Neural cell (in vitro differentiated cells): Measurements from ENCODE around the gene RAB3IL1. TPM values are rescaled to one million over a fixed set of nuclear protein-coding genes. Genes with fewer than 3 reads are reported as not detected.

Source experiments
- H2AFZ ChIP-seq: fragments of 200-600, 300-800 bp; sonication (generic), shearing (Covaris generic); 2 replicates; pipeline ENCODE4 v1.6.0; 2014; ENCODE audit warnings: low read depth, mild to moderate bottlenecking, antibody characterized with exemption, low read length, moderate library complexity
- H3F3A ChIP-seq: fragments of 200-600 bp; shearing (Covaris generic); 2 replicates; pipeline ENCODE4 v1.6.1; 2016; ENCODE audit warnings: mild to moderate bottlenecking, moderate library complexity, mixed read lengths, antibody characterized with exemption, low read length; ENCODE audit not compliant: insufficient read depth, poor library complexity, severe bottlenecking
- H3K27ac ChIP-seq: fragments of 200-600, 300-800 bp; sonication (generic), shearing (Covaris generic); 2 replicates; pipeline ENCODE4 v1.5.1; 2014; ENCODE audit warnings: mild to moderate bottlenecking, low read length, moderate library complexity
- H3K27me3 ChIP-seq: fragments of 300-800, 200-600 bp; sonication (generic), shearing (Covaris generic); 2 replicates; pipeline ENCODE4 v1.6.0; 2014; ENCODE audit warnings: mild to moderate bottlenecking, low read depth, low read length, moderate library complexity; ENCODE audit not compliant: insufficient read depth
- H3K36me3 ChIP-seq: fragments of 300-800, 200-600 bp; sonication (generic), shearing (Covaris generic); 2 replicates; pipeline ENCODE4 v1.5.1; 2014; ENCODE audit warnings: mild to moderate bottlenecking, antibody characterized with exemption, low read length, moderate library complexity; ENCODE audit not compliant: insufficient read depth
- H3K4me2 ChIP-seq: fragments of 300-800, 200-600 bp; sonication (generic), shearing (Covaris generic); 2 replicates; pipeline ENCODE4 v1.6.0; 2014; ENCODE audit warnings: mild to moderate bottlenecking, low read length
- H3K4me3 ChIP-seq: fragments of 300-800, 200-600 bp; sonication (generic), shearing (Covaris generic); 2 replicates; pipeline ENCODE4 v1.5.1; 2014; ENCODE audit warnings: mild to moderate bottlenecking, low read length, moderate library complexity
- H3K79me2 ChIP-seq: fragments of 200-600 bp; shearing (Covaris generic); replicated peaks from 2 replicates; pipeline ENCODE4 v1.6.0; 2014; ENCODE audit warnings: mild to moderate bottlenecking, low read length, moderate library complexity; ENCODE audit not compliant: insufficient read depth
- H3K9ac ChIP-seq: fragments of 300-800, 200-600 bp; sonication (generic), shearing (Covaris generic); 2 replicates; pipeline ENCODE4 v1.6.1; 2016; ENCODE audit warnings: mild to moderate bottlenecking, low read length, mixed read lengths
- H3K9me2 ChIP-seq: fragments of 200-600 bp; shearing (Covaris generic); 2 replicates; pipeline ENCODE4 v1.6.1; 2016; ENCODE audit warnings: mild to moderate bottlenecking, low read length, mixed read lengths; ENCODE audit not compliant: insufficient read depth
- H3K9me3 ChIP-seq: fragments of 200-600, 300-800 bp; sonication (generic), shearing (Covaris generic); 2 replicates; pipeline ENCODE4 v1.6.1; 2016; ENCODE audit warnings: mild to moderate bottlenecking, mixed run types, low read length, moderate library complexity, mixed read lengths
- H4K20me1 ChIP-seq: fragments of 200-600 bp; shearing (Covaris generic); 2 replicates; pipeline ENCODE4 v1.6.1; 2016; ENCODE audit warnings: mild to moderate bottlenecking, mixed run types; ENCODE audit not compliant: insufficient read depth
- CTCF ChIP-seq: fragments of 450-650 bp; IDR thresholded peaks from 2 replicates; pipeline ENCODE4 v1.5.1; 2014; ENCODE audit warnings: antibody characterized with exemption, mild to moderate bottlenecking, moderate library complexity; ENCODE audit not compliant: poor library complexity, severe bottlenecking
- EP300 ChIP-seq: fragments of 450-650 bp; conservative IDR thresholded peaks from 2 replicates; pipeline ENCODE4 v1.6.1; 2014; ENCODE audit warnings: antibody characterized with exemption, mild to moderate bottlenecking, moderate library complexity; ENCODE audit not compliant: poor library complexity, severe bottlenecking
- EZH2 ChIP-seq: fragments of 200-600, 300-800 bp; shearing (Covaris generic), sonication (generic); IDR thresholded peaks from 2 replicates; pipeline ENCODE4 v1.6.1; 2014; ENCODE audit warnings: antibody characterized with exemption, low read length, borderline replicate concordance, mild to moderate bottlenecking; ENCODE audit not compliant: insufficient read depth, poor library complexity, severe bottlenecking
- MXI1 ChIP-seq: fragments of 450-650 bp; conservative IDR thresholded peaks from 2 replicates; pipeline ENCODE4 v1.6.1; 2014; ENCODE audit warnings: antibody characterized with exemption, mild to moderate bottlenecking; ENCODE audit not compliant: poor library complexity, severe bottlenecking
- POLR2AphosphoS5 ChIP-seq: IDR thresholded peaks from 2 replicates; pipeline ENCODE4 v1.6.1; 2012
- RAD21 ChIP-seq: fragments of 450-650 bp; conservative IDR thresholded peaks from 2 replicates; pipeline ENCODE4 v1.6.1; 2014; ENCODE audit warnings: antibody characterized with exemption, mild to moderate bottlenecking, moderate library complexity
- REST ChIP-seq: IDR thresholded peaks from 2 replicates; pipeline ENCODE4 v1.6.1; 2012; ENCODE audit warnings: borderline replicate concordance
- SMC3 ChIP-seq: fragments of 450-650 bp; conservative IDR thresholded peaks from 2 replicates; pipeline ENCODE4 v1.6.1; 2014; ENCODE audit warnings: antibody characterized with exemption, mild to moderate bottlenecking, moderate library complexity; ENCODE audit not compliant: poor library complexity
- TAF1 ChIP-seq: IDR thresholded peaks from 2 replicates; pipeline ENCODE4 v1.6.1; 2012; ENCODE audit warnings: low read depth
- polyA plus RNA-seq: library from polyadenylated mRNA; depleted of rRNA; stranded (reverse); fragments of >200 nt; gene quantifications from 2 replicates; pipeline ENCODE4 v1.2.3, GENCODE V29; 2014

RAB3IL1 gene
- polyA plus RNA-seq, 1 donor from 2014 or later, result 1.6 TPM

- H3K27ac ChIP-seq, result no peak overlapping the region
- TF ChIP-seq POLR2AphosphoS5 (no peak), TAF1 (no peak), MXI1 (no peak), EP300 (no peak), RAD21 (no peak), EZH2 (no peak), CTCF (no peak), REST (no peak), SMC3 (no peak)
- H3K9me2 ChIP-seq, result no peaks in the 10 kb centered on the region
- H3K9ac ChIP-seq, result no peak overlapping the region
- H3K4me2 ChIP-seq, result no peak overlapping the region
- H3K9me3 ChIP-seq, result no peaks in the 10 kb centered on the region
- H2AFZ ChIP-seq, result no peak overlapping the region
- H3K36me3 ChIP-seq, result no peaks in the 10 kb centered on the region
- H3K79me2 ChIP-seq, result no peaks in the 10 kb centered on the region
- peak overlapping the region; percentile 7 for H3K4me3 ChIP-seq
- H3F3A ChIP-seq, result no peaks in the 10 kb centered on the region
- peaks cover 24% of the 10 kb centered on the region for H3K27me3 ChIP-seq
- H4K20me1 ChIP-seq, result no peaks in the 10 kb centered on the region
These were observed 38.2 kb upstream of the RAB3IL1 start for GRCh38 chr11:61955422-61956135.

- Histone ChIP-seq H3K79me2 (no peaks in the 10 kb centered on the region), H2AFZ (no peak overlapping the region), H3F3A (no peaks in the 10 kb centered on the region), H3K4me2 (no peak overlapping the region), H4K20me1 (no peaks in the 10 kb centered on the region), H3K27ac (no peak overlapping the region), H3K9me2 (no peaks in the 10 kb centered on the region), H3K27me3 (peaks cover 24% of the 10 kb centered on the region), H3K9ac (no peak overlapping the region), H3K4me3 (peak overlapping the region; percentile 7), H3K9me3 (no peaks in the 10 kb centered on the region), H3K36me3 (no peaks in the 10 kb centered on the region)
- TF ChIP-seq CTCF (no peak), POLR2AphosphoS5 (no peak), RAD21 (no peak)
These were observed 37.6 kb upstream of the RAB3IL1 start for GRCh38 chr11:61954851-61955421.
